ENCODE data around the gene HES6.

The HES6 gene

DNA sequence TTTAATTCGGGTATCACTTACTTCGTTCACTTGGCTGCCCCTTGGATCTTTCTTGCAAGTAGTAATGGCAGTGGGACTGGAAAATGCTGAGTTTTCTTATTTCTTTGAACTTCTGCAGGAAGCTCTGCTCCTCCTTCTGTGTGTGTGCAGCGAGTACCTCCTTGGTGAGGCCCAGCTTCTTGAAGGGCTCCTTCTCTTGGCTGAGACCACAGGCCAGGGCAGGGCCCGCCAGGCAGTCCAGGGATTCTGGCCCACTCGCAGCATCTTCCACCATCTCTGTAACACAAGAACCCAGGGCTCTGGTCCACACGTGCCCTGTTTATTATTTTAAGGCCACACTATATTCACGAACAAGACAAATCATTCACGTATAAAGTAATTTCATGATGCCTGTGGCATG lies 15.8 kb upstream of the HES6 start:
- Histone ChIP-seq H3K4me3 (ENCODE audit: insufficient read depth, low read length, poor library complexity, severe bottlenecking) (no peak overlapping the region), H3K36me3 (ENCODE audit: low read length) (peaks cover 17% of the 10 kb centered on the region; the same call in 1 of the 2 replicates), H2AFZ (ENCODE audit: low read depth, low read length, severe bottlenecking) (no peak overlapping the region), H3K9ac (ENCODE audit: low read length) (no peak overlapping the region), H4K20me1 (ENCODE audit: low read depth, low read length) (no peaks in the 10 kb centered on the region), H3K9me3 (ENCODE audit: insufficient read depth, low read length) (no peaks in the 10 kb centered on the region), H3K27ac (ENCODE audit: low read depth, low read length) (no peak overlapping the region), H3K27me3 (ENCODE audit: low read length) (no peaks in the 10 kb centered on the region), H3K4me2 (ENCODE audit: low read depth, low read length, poor library complexity, severe bottlenecking) (no peak overlapping the region), H3K9me2 (replicated peaks; ENCODE audit: insufficient read depth, low read length) (no peaks in the 10 kb centered on the region), H3K79me2 (ENCODE audit: insufficient read depth, low read length) (no peaks in the 10 kb centered on the region), H3F3A (ENCODE audit: insufficient read depth) (no peaks in the 10 kb centered on the region)
- TF ChIP-seq EZH2phosphoT487 (conservative IDR thresholded peaks at IDR 0.05; ENCODE audit: low read length): no peak
- TF ChIP-seq, protein P1, sequence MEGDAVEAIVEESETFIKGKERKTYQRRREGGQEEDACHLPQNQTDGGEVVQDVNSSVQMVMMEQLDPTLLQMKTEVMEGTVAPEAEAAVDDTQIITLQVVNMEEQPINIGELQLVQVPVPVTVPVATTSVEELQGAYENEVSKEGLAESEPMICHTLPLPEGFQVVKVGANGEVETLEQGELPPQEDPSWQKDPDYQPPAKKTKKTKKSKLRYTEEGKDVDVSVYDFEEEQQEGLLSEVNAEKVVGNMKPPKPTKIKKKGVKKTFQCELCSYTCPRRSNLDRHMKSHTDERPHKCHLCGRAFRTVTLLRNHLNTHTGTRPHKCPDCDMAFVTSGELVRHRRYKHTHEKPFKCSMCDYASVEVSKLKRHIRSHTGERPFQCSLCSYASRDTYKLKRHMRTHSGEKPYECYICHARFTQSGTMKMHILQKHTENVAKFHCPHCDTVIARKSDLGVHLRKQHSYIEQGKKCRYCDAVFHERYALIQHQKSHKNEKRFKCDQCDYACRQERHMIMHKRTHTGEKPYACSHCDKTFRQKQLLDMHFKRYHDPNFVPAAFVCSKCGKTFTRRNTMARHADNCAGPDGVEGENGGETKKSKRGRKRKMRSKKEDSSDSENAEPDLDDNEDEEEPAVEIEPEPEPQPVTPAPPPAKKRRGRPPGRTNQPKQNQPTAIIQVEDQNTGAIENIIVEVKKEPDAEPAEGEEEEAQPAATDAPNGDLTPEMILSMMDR (IDR thresholded peaks at IDR 0.05; ENCODE audit: insufficient read depth, low read length, poor library complexity, severe bottlenecking): no peak

DNA sequence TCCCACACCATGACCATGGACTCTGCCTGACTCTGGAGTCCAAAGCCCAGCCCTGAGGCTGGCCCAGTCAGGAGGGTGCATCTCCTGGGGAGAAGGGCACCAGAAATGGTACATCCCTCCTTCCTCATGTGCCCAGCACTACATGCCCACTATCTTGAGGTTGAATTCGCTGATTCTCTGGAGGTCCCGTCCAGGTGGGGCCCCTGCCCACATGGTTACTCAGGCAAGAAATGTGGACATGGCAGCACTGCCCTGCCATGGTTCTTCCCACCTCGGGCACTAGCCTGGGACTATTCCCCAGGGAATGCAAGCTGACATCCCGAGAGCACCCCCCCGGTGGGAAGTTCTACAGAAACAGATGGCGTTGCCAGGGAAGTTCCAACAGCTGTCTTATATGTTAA lies 15.3 kb upstream of the HES6 start:
- H3K9me3 ChIP-seq (ENCODE audit: insufficient read depth, low read length): no peaks in the 10 kb centered on the region
- H2AFZ ChIP-seq (ENCODE audit: low read depth, low read length, severe bottlenecking): no peak overlapping the region
- no peaks in the 10 kb centered on the region for H3K27me3 ChIP-seq (ENCODE audit: low read length)
- H3K4me2 ChIP-seq (ENCODE audit: low read depth, low read length, poor library complexity, severe bottlenecking): no peak overlapping the region
- no peak overlapping the region for H3K9ac ChIP-seq (ENCODE audit: low read length)
- H3K79me2 ChIP-seq (ENCODE audit: insufficient read depth, low read length): no peaks in the 10 kb centered on the region
- H3K9me2 ChIP-seq (replicated peaks; ENCODE audit: insufficient read depth, low read length): no peaks in the 10 kb centered on the region
- H3K27ac ChIP-seq (ENCODE audit: low read depth, low read length): no peak overlapping the region
- no peaks in the 10 kb centered on the region for H3F3A ChIP-seq (ENCODE audit: insufficient read depth)
- H3K4me3 ChIP-seq (ENCODE audit: insufficient read depth, low read length, poor library complexity, severe bottlenecking): no peak overlapping the region
- TF ChIP-seq, protein P1 (IDR thresholded peaks at IDR 0.05; ENCODE audit: insufficient read depth, low read length, poor library complexity, severe bottlenecking): no peak
- no peak for TF ChIP-seq EZH2phosphoT487 (conservative IDR thresholded peaks at IDR 0.05; ENCODE audit: low read length)
- H3K36me3 ChIP-seq (ENCODE audit: low read length): peaks cover 17% of the 10 kb centered on the region; the same call in 1 of the 2 replicates
- no peaks in the 10 kb centered on the region for H4K20me1 ChIP-seq (ENCODE audit: low read depth, low read length)

DNA sequence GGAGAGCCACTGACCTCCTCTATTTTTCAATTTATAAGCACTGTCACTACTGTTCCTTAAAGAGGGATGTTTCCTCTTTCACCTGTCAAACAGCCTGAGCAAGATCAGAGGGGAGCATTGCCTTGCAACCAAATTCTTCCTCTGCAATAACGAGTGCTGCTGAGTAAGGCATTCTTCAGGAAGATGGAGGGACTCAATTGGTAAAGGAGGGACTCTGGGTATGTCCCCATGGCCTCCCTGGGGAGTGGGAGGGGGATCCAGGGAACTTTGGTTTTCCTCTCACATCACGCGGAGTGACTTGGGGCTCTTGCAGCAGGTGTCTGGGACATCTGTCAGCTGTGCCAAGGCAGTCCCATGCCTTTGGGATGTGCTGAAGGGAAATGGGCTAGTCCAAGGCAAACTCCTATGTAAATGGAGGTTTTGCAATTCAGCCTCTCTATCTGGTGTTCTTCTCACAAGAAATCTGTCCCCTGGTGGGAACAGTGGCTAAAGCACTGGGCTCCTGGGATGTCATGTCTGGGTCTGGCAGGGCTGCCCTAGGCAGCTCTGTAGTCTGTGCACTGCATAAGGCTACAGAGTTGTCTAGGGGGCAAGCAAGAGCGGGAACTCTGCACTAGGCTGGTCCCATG lies 14.4 kb upstream of the HES6 start:
- H2AFZ ChIP-seq (ENCODE audit: low read depth, low read length, severe bottlenecking): no peak overlapping the region
- H3K9me3 ChIP-seq (ENCODE audit: insufficient read depth, low read length): no peaks in the 10 kb centered on the region
- no peaks in the 10 kb centered on the region for H3F3A ChIP-seq (ENCODE audit: insufficient read depth)

More for the DNA sequence above, 14.4 kb upstream of the HES6 start:
- Histone ChIP-seq H3K27me3 (ENCODE audit: low read length) (no peaks in the 10 kb centered on the region), H4K20me1 (ENCODE audit: low read depth, low read length) (no peaks in the 10 kb centered on the region), H3K36me3 (ENCODE audit: low read length) (peaks cover 14% of the 10 kb centered on the region; the same call in 1 of the 2 replicates), H3K9ac (ENCODE audit: low read length) (no peak overlapping the region), H3K4me3 (ENCODE audit: insufficient read depth, low read length, poor library complexity, severe bottlenecking) (no peak overlapping the region), H3K9me2 (replicated peaks; ENCODE audit: insufficient read depth, low read length) (no peaks in the 10 kb centered on the region), H3K4me2 (ENCODE audit: low read depth, low read length, poor library complexity, severe bottlenecking) (no peak overlapping the region), H3K79me2 (ENCODE audit: insufficient read depth, low read length) (no peaks in the 10 kb centered on the region), H3K27ac (ENCODE audit: low read depth, low read length) (no peak overlapping the region)
- TF ChIP-seq, protein P1 (IDR thresholded peaks at IDR 0.05; ENCODE audit: insufficient read depth, low read length, poor library complexity, severe bottlenecking): no peak
- TF ChIP-seq EZH2phosphoT487 (conservative IDR thresholded peaks at IDR 0.05; ENCODE audit: low read length): no peak
